Activated T-cell treated with anti-CD3 and anti-CD28 coated beads, Interleukin-2, amount 50 U/mL, for 48 hours (primary cell): ENCODE measurements around the gene MYH13.

Source experiments
- DNase-seq, 2 experiments: peaks; one replicate each; pipeline ENCODE4 v3.0.0-alpha.2; 2020

The MYH13 gene

GRCh38 chr17:10372906-10373305 lies at the start of gene MYH13:
Gene MYH13 (minus strand): TSS chr17:10373006. CDS start chr17:10364530, 8,476 bp downstream.
- DNase-seq = no peak

GRCh38 chr17:10421900-10422542 lies 49.2 kb upstream of the MYH13 start, which contains the start of gene MYH8:
Gene MYH8 (minus strand): TSS chr17:10421950. CDS start chr17:10420227, 1,723 bp downstream.
- no peak for DNase-seq

- no peak for DNase-seq
These were observed 48.4 kb upstream of the MYH13 start for GRCh38 chr17:10421211-10421610.

- no peak for DNase-seq
These were observed 48.0 kb upstream of the MYH13 start for GRCh38 chr17:10420811-10421210.

GRCh38 chr17:10417431-10417830 lies 44.6 kb upstream of the MYH13 start:
- no peak for DNase-seq

GRCh38 chr17:10415161-10415560 lies 42.4 kb upstream of the MYH13 start:
- no peak for DNase-seq

- no peak for DNase-seq
These were observed 30.8 kb upstream of the MYH13 start for GRCh38 chr17:10403589-10403988.

- DNase-seq = no peak
These were observed 25.5 kb upstream of the MYH13 start for GRCh38 chr17:10398352-10398751.

- no peak for DNase-seq
These were observed 23.8 kb upstream of the MYH13 start for GRCh38 chr17:10396524-10397163.

GRCh38 chr17:10394201-10394887 lies 21.5 kb upstream of the MYH13 start:
- DNase-seq = no peak

GRCh38 chr17:10392880-10393279 lies 20.1 kb upstream of the MYH13 start:
- no peak for DNase-seq

GRCh38 chr17:10385871-10386270 lies 13.1 kb upstream of the MYH13 start:
- DNase-seq = no peak

GRCh38 chr17:10384175-10384574 lies 11.4 kb upstream of the MYH13 start:
- no peak for DNase-seq

- DNase-seq = no peak
These were observed 8.0 kb upstream of the MYH13 start for GRCh38 chr17:10380631-10381408.

GRCh38 chr17:10370016-10370608 lies 2.7 kb downstream of the MYH13 start:
- no peak for DNase-seq

- DNase-seq = no peak
These were observed 3.6 kb downstream of the MYH13 start for GRCh38 chr17:10369239-10369638.

- DNase-seq = no peak
These were observed 4.2 kb downstream of the MYH13 start for GRCh38 chr17:10368561-10368960.

GRCh38 chr17:10360578-10360977 lies 12.2 kb downstream of the MYH13 start:
- DNase-seq = no peak

GRCh38 chr17:10357768-10358167 lies 15.0 kb downstream of the MYH13 start:
- peak; percentile 43 to 51 for DNase-seq

- DNase-seq = no peak
These were observed 18.2 kb downstream of the MYH13 start for GRCh38 chr17:10354651-10355050.

- no peak for DNase-seq
These were observed 19.9 kb downstream of the MYH13 start for GRCh38 chr17:10352893-10353292.

GRCh38 chr17:10349403-10349802 lies 23.4 kb downstream of the MYH13 start:
- peak; percentile 16 to 20 for DNase-seq

GRCh38 chr17:10344816-10345215 lies 28.0 kb downstream of the MYH13 start:
- no peak for DNase-seq
